Mononuclear cell (primary cell): ENCODE measurements around the gene KRTAP12-4. TPM values are rescaled to one million over a fixed set of nuclear protein-coding genes. Genes with fewer than 3 reads are reported as not detected.
"Not testable (repeated sequence)": the region's sequence is repeated elsewhere in the genome, so short reads cannot be mapped to it uniquely, and the experiment has no call there.

ENCODE experiments used
- H3K27me3 ChIP-seq: 2 replicates; pipeline ENCODE4 v1.6.0; 2011; ENCODE audit warnings: low read length, control low read depth; ENCODE audit not compliant: insufficient read depth
- H3K4me1 ChIP-seq: 2 replicates; pipeline ENCODE4 v1.5.1; 2011; ENCODE audit warnings: mild to moderate bottlenecking, low read length, control low read depth; ENCODE audit not compliant: insufficient read depth
- H3K4me3 ChIP-seq: 2 replicates; pipeline ENCODE4 v1.5.1; 2011; ENCODE audit warnings: mild to moderate bottlenecking, low read length, moderate library complexity
- H3K9me3 ChIP-seq: 2 replicates; pipeline ENCODE4 v1.5.1; 2011; ENCODE audit warnings: low read depth, mild to moderate bottlenecking, control low read depth, low read length
- total RNA-seq: library from RNA; depleted of rRNA; stranded (reverse); fragments of >200 nt; gene quantifications from one replicate; pipeline ENCODE4 v1.2.3, GENCODE V29; 2012

KRTAP12-4 gene, protein sequence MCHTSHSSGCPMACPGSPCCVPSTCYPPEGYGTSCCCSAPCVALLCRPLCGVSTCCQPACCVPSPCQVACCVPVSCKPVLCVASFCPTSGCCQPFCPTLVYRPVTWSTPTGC
- total RNA-seq, result not detected

DNA sequence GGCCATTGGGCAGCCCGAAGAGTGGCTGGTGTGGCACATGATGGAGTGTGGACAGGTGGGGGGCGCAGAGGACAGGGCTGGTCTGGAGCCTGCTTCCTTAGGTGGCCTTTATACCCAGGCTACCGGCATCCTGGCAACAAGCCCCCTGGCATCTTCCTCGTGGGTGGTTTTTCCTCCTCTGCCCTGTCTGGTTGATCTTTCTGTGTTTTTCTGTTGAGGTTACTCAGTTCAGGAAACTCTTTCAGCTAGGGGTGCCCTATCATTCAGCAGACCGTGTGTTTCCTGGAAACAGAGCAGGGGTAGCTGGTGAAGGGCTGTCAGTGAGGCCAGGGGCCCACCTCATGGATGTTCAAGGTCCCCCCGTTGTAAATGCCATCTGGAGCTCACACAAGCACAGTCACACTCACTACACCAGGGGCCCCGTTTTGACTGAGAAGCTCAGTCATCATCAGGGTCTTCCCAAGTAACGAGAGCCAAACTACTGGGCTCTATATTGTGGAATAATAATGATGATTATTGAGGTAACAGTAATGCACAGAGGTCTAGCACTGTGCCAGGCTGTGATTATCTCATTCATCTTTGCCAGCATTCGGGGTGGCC, at the start of gene KRTAP12-4:
TSS of gene KRTAP12-4 (minus strand) at position 84 of the 600 bp plus-strand sequence. CDS start at position 39, 45 bp downstream.
- no peaks in the 10 kb centered on the region for H3K9me3 ChIP-seq
- H3K27me3 ChIP-seq, result no peaks in the 10 kb centered on the region
- H3K4me3 ChIP-seq, result no peak within 1 kb of the TSS
- peaks cover 31% of the 10 kb centered on the region for H3K4me1 ChIP-seq

DNA sequence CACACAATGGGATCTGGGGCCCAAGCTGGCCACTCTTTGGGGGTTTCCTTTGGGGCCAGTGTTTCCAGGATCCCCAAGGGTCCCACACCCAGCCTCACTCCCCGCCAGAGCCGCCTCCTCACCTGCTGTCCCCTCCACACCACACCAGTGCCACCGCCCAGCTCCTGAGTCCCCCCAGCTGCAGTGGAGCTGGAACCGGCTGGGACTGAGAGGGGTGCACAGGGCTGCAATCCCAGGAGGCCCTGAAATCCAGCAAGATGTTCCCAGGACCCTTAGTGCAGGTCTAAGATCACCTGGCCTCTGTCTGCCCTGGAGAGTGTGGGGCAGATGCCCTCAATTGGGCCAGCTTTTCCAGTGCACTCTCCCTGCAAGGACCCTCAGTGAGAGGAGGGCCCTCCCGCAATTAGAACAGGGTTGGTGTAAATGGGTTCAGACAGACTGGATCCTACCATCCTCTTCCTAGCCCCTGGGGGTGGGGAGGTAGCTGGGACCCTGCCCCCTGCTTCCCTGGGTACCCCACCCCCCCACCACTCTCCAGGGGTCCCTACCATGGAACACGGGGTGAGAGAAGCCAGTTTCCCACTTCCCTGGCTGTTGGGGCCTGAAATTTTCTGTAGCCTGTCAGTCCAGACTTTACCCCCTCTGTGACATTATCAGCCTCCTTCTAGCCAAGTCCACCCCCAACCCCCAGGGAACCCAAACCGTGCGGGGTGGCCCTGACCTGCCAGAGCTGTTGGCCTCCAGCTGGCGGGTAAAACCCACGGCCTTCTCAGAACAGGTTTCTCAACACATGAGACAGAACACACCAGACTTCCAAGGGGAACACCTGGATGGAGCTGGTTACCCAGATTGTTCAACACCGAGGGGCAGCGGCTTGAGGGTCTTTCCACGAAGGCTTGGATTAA, 49.5 kb upstream of the KRTAP12-4 start:
- Histone ChIP-seq H3K4me3 (no peak overlapping the region), H3K4me1 (no peaks in the 10 kb centered on the region), H3K9me3 (no peaks in the 10 kb centered on the region), H3K27me3 (peaks cover 43% of the 10 kb centered on the region)

GRCh38 chr21:44702973-44703730, 48.7 kb upstream of the KRTAP12-4 start:
- H3K4me3 ChIP-seq, result no peak overlapping the region
- H3K4me1 ChIP-seq, result no peaks in the 10 kb centered on the region
- peaks cover 40% of the 10 kb centered on the region for H3K27me3 ChIP-seq
- no peaks in the 10 kb centered on the region for H3K9me3 ChIP-seq

DNA sequence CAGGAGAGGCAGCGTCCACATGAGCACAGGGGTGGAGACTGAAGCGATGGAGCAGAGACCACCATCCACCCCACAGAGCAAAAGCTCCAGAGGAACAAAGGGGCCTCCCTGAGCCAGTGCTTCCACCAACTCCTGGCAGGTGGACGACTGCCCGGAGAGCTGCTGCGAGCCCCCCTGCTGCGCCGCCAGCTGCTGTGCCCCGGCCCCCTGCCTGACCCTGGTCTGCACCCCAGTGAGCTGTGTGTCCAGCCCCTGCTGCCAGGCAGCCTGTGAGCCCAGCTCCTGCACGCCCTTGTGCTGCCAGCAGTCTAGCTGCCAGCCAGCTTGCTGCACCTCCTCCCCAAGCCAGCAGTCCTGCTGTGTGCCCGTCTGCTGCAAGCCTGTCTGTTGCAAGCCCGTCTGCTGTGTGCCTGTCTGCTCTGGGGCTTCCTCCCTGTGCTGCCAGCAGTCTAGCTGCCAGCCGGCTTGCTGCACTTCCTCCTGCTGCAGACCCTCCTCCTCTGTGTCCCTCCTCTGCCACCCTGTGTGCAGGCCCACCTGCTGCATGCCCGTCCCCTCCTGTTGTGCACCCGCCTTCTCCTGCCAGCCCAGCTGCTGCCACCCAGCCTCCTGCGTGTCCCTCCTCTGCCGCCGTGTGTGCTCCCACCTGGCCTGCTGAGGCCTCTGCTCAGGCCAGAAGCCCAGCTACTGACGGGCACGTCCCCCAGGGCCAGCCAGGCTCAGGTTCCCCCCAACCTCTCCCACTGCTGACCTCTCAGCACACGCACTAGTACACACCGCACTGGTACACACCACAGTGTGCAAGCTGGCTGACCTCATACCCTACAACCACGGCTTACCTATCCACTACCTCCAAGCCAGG, 47.9 kb upstream of the KRTAP12-4 start:
- Histone ChIP-seq H3K27me3 (peaks cover 37% of the 10 kb centered on the region), H3K4me1 (no peaks in the 10 kb centered on the region), H3K4me3 (no peak overlapping the region), H3K9me3 (no peaks in the 10 kb centered on the region)

GRCh38 chr21:44701541-44701940, 47.1 kb upstream of the KRTAP12-4 start:
- Histone ChIP-seq H3K27me3 (peaks cover 34% of the 10 kb centered on the region), H3K4me1 (no peaks in the 10 kb centered on the region), H3K9me3 (no peaks in the 10 kb centered on the region), H3K4me3 (no peak overlapping the region)

GRCh38 chr21:44701023-44701400, 46.6 kb upstream of the KRTAP12-4 start:
- H3K9me3 ChIP-seq, result no peaks in the 10 kb centered on the region
- H3K4me3 ChIP-seq, result no peak overlapping the region
- H3K27me3 ChIP-seq, result peaks cover 29% of the 10 kb centered on the region
- H3K4me1 ChIP-seq, result no peaks in the 10 kb centered on the region

GRCh38 chr21:44700101-44701022, 45.9 kb upstream of the KRTAP12-4 start:
- H3K9me3 ChIP-seq, result no peaks in the 10 kb centered on the region
- H3K4me3 ChIP-seq, result no peak overlapping the region
- peaks cover 27% of the 10 kb centered on the region for H3K27me3 ChIP-seq
- no peaks in the 10 kb centered on the region for H3K4me1 ChIP-seq

GRCh38 chr21:44699502-44700001, 45.1 kb upstream of the KRTAP12-4 start:
- H3K27me3 ChIP-seq, result peaks cover 23% of the 10 kb centered on the region
- H3K4me1 ChIP-seq, result no peaks in the 10 kb centered on the region
- no peak overlapping the region for H3K4me3 ChIP-seq
- H3K9me3 ChIP-seq, result no peaks in the 10 kb centered on the region

GRCh38 chr21:44697811-44698734, 43.6 kb upstream of the KRTAP12-4 start:
- H3K4me1 ChIP-seq, result no peaks in the 10 kb centered on the region
- no peak overlapping the region for H3K4me3 ChIP-seq
- peaks cover 6% of the 10 kb centered on the region for H3K9me3 ChIP-seq
- peaks cover 15% of the 10 kb centered on the region for H3K27me3 ChIP-seq

DNA sequence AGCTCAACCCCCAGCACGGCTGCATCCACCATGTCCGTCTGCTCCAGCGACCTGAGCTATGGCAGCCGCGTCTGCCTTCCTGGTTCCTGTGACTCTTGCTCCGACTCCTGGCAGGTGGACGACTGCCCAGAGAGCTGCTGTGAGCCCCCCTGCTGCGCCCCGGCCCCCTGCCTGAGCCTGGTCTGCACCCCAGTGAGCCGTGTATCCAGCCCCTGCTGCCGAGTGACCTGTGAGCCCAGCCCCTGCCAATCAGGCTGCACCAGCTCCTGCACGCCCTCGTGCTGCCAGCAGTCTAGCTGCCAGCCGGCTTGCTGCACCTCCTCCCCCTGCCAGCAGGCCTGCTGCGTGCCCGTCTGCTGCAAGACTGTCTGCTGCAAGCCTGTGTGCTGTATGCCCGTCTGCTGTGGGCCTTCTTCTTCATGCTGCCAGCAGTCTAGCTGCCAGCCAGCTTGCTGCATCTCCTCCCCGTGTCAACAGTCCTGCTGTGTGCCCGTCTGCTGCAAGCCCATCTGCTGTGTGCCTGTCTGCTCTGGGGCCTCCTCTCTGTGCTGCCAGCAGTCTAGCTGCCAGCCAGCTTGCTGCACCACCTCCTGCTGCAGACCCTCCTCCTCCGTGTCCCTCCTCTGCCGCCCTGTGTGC, 42.8 kb upstream of the KRTAP12-4 start, which contains the start of gene KRTAP10-12:
TSS of gene KRTAP10-12 (plus strand) at position 1 of the 639 bp plus-strand sequence. CDS start at position 31, 30 bp downstream.
- H3K27me3 ChIP-seq, result peaks cover 15% of the 10 kb centered on the region
- not testable (repeated sequence) for H3K4me1 ChIP-seq, H3K4me3 ChIP-seq
- H3K9me3 ChIP-seq, result peaks cover 13% of the 10 kb centered on the region

DNA sequence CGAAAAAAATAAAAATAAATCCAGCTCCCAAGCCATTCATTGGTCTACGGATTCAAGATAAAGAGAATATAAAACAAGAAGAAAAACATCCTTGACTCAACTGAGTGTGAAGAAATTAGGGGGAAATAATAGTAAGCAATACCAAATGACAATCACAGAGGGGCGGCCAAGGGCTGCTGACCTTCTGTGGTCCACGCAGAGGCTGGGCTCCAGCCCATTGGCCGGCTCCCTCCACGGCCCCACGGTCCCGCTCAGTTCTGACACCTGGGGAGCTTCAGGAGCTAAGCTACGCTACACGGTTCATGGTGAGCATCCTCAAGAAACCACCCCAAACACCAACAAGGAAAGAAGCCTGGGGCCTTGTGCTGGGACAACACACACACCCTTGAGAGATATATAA, 42.1 kb upstream of the KRTAP12-4 start:
- H3K27me3 ChIP-seq, result peaks cover 15% of the 10 kb centered on the region
- H3K4me3 ChIP-seq, result no peak overlapping the region
- peaks cover 14% of the 10 kb centered on the region for H3K9me3 ChIP-seq
- H3K4me1 ChIP-seq, result no peaks in the 10 kb centered on the region

GRCh38 chr21:44695641-44696040, 41.2 kb upstream of the KRTAP12-4 start:
- no peaks in the 10 kb centered on the region for H3K4me1 ChIP-seq
- no peak overlapping the region for H3K4me3 ChIP-seq
- H3K27me3 ChIP-seq, result peaks cover 15% of the 10 kb centered on the region
- H3K9me3 ChIP-seq, result peaks cover 14% of the 10 kb centered on the region
